HUES48 (cell line): ENCODE measurements around the gene ZBTB39.
"Not testable (repeated sequence)": the region's sequence is repeated elsewhere in the genome, so short reads cannot be mapped to it uniquely, and the experiment has no call there.

ENCODE experiments used
- H3K27ac ChIP-seq: one replicate; pipeline ENCODE4 v1.7.0; 2013; ENCODE audit warnings: low read depth, low read length, inconsistent platforms
- H3K27me3 ChIP-seq: 2 replicates; pipeline ENCODE4 v1.6.1; 2013; ENCODE audit warnings: mild to moderate bottlenecking, low read length; ENCODE audit not compliant: control insufficient read depth, insufficient read depth
- H3K36me3 ChIP-seq: 2 replicates; pipeline ENCODE4 v1.6.1; 2013; ENCODE audit warnings: low read length; ENCODE audit not compliant: control insufficient read depth, insufficient read depth
- H3K4me1 ChIP-seq: 2 replicates; pipeline ENCODE4 v1.6.1; 2013; ENCODE audit warnings: mild to moderate bottlenecking, low read length; ENCODE audit not compliant: control insufficient read depth, insufficient read depth
- H3K4me3 ChIP-seq: 2 replicates; pipeline ENCODE4 v1.5.1; 2013; ENCODE audit warnings: mild to moderate bottlenecking, low read depth, low read length
- H3K9ac ChIP-seq: 2 replicates; pipeline ENCODE4 v1.6.1; 2013; ENCODE audit warnings: mild to moderate bottlenecking, low read depth, low read length, moderate library complexity
- H3K9me3 ChIP-seq: 2 replicates; pipeline ENCODE4 v1.6.1; 2013; ENCODE audit warnings: low read length; ENCODE audit not compliant: control insufficient read depth, insufficient read depth

Gene ZBTB39

GRCh38 chr12:56978397-56979138, 27.8 kb downstream of the ZBTB39 start:
- H3K4me1 ChIP-seq = no peaks in the 10 kb centered on the region
- no peaks in the 10 kb centered on the region for H3K36me3 ChIP-seq
- H3K9me3 ChIP-seq = no peaks in the 10 kb centered on the region
- no peak overlapping the region for H3K4me3 ChIP-seq
- no peak overlapping the region for H3K27ac ChIP-seq
- H3K27me3 ChIP-seq = no peaks in the 10 kb centered on the region
- H3K9ac ChIP-seq = no peak overlapping the region

- not testable (repeated sequence) for H3K36me3 ChIP-seq, H3K4me1 ChIP-seq, H3K9ac ChIP-seq, H3K4me3 ChIP-seq, H3K9me3 ChIP-seq, H3K27me3 ChIP-seq, H3K27ac ChIP-seq
Measured at GRCh38 chr12:56977361-56977760, 29.0 kb downstream of the ZBTB39 start.

DNA sequence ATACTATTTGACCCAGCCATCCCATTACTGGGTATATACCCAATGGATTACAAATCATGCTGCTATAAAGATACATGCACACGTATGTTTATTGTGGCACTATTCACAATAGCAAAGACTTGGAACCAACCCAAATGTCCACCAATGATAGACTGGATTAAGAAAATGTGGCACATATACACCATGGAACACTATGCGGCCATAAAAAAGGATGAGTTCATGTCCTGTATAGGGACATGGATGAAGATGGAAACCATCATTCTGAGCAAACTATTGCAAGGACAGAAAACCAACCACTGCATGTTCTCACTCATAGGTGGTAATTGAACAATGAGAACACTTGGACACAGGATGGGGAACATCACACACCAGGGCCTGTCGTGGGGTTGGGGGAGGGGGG, 32.1 kb downstream of the ZBTB39 start:
- H3K4me3 ChIP-seq, H3K36me3 ChIP-seq, H3K27me3 ChIP-seq, H3K4me1 ChIP-seq, H3K9me3 ChIP-seq, H3K9ac ChIP-seq, H3K27ac ChIP-seq: not testable (repeated sequence)

- H3K4me3 ChIP-seq, H3K36me3 ChIP-seq, H3K9me3 ChIP-seq, H3K9ac ChIP-seq, H3K4me1 ChIP-seq, H3K27me3 ChIP-seq, H3K27ac ChIP-seq: not testable (repeated sequence)
Measured at GRCh38 chr12:56968910-56969309, 37.4 kb downstream of the ZBTB39 start.

DNA sequence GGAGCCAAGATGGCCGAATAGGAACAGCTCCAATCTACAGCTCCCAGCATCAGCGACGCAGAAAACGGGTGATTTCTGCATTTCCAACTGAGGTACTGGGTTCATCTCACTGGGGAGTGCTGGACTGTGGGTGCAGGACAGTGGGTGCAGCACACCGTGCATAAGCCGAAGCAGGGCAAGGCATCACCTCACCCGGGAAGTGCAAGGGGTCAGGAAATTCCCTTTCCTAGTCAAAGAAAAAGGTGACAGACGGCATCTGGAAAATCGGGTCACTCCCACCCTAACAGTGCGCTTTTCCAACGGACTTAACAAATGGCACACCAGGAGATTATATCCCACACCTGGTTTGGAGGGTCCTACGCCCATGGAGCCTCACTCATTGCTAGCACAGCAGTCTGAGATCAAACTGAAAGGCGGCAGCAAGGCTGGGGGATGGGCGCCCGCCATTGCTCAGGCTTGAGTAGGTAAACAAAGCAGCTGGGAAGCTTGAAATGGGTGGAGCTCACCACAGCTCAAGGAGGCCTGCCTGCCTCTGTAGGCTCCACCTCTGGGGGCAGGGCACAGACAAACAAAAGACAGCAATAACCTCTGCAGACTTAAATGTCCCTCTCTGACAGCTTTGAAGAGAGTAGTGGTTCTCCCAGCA, 40.2 kb downstream of the ZBTB39 start:
- H3K27me3 ChIP-seq = not testable (repeated sequence)

DNA sequence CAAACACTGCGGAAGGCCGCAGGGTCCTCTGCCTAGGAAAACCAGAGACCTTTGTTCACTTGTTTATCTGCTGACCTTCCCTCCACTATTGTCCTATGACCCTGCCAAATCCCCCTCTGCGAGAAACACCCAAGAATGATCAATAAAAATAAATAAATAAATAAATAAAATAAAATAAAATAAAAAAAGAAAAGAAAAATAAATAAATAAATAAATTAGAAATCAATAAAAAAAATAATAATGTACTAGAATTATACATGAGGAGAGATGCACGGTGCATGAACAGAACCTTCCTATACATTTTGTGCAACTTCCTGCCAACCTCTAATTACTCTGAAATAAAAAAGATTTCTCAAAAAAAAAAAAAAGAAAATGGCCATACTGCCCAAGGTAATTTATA, 41.2 kb downstream of the ZBTB39 start:
- H3K4me1 ChIP-seq, H3K9ac ChIP-seq, H3K36me3 ChIP-seq, H3K4me3 ChIP-seq, H3K27me3 ChIP-seq, H3K9me3 ChIP-seq, H3K27ac ChIP-seq: not testable (repeated sequence)

More for the DNA sequence above, 40.2 kb downstream of the ZBTB39 start:
- H3K4me3 ChIP-seq, H3K36me3 ChIP-seq, H3K4me1 ChIP-seq, H3K9me3 ChIP-seq, H3K27ac ChIP-seq, H3K9ac ChIP-seq: not testable (repeated sequence)

GRCh38 chr12:56963557-56963956, 42.8 kb downstream of the ZBTB39 start:
- H3K4me1 ChIP-seq, H3K27me3 ChIP-seq, H3K36me3 ChIP-seq, H3K4me3 ChIP-seq, H3K27ac ChIP-seq, H3K9ac ChIP-seq: not testable (repeated sequence)
- H3K9me3 ChIP-seq = peaks cover 12% of the 10 kb centered on the region; the same call in 1 of the 2 replicates

GRCh38 chr12:56962247-56962646, 44.1 kb downstream of the ZBTB39 start:
- H3K9ac ChIP-seq, H3K27me3 ChIP-seq, H3K4me3 ChIP-seq, H3K36me3 ChIP-seq, H3K27ac ChIP-seq, H3K4me1 ChIP-seq: not testable (repeated sequence)
- peaks cover 21% of the 10 kb centered on the region for H3K9me3 ChIP-seq

- Histone ChIP-seq H3K4me3 (no peak overlapping the region), H3K4me1 (no peaks in the 10 kb centered on the region), H3K9ac (no peak overlapping the region), H3K27me3 (no peaks in the 10 kb centered on the region), H3K9me3 (peaks cover 17% of the 10 kb centered on the region), H3K27ac (no peak overlapping the region), H3K36me3 (no peaks in the 10 kb centered on the region)
Measured at GRCh38 chr12:56958422-56958821, 47.9 kb downstream of the ZBTB39 start.

GRCh38 chr12:56957229-56958052, 48.9 kb downstream of the ZBTB39 start, which contains the start of gene RDH16:
Gene RDH16, minus strand, starts transcription at chr12:56957608. Its CDS starts 146 bp downstream, at chr12:56957462.
- Histone ChIP-seq H3K27ac (no peak within 1 kb of the TSS), H3K4me3 (no peak within 1 kb of the TSS), H3K27me3 (no peaks in the 10 kb centered on the region), H3K36me3 (no peaks in the 10 kb centered on the region), H3K9me3 (peaks cover 17% of the 10 kb centered on the region), H3K4me1 (no peaks in the 10 kb centered on the region), H3K9ac (no peak within 1 kb of the TSS)
